GM18505 (cell line): ENCODE measurements around the gene NUDT9.
"Not testable (repeated sequence)": the region's sequence is repeated elsewhere in the genome, so short reads cannot be mapped to it uniquely, and the experiment has no call there.

ENCODE experiments used
- ATAC-seq: cut with Tn5 transposase; IDR thresholded peaks from one replicate; pipeline ENCODE4 v1.9.1; 2021; ENCODE audit not compliant: unreplicated experiment
- POLR2A ChIP-seq: IDR thresholded peaks from 4 replicates; pipeline ENCODE4 v1.6.1; 2011; ENCODE audit warnings: borderline replicate concordance; ENCODE audit not compliant: insufficient read depth, insufficient read length; ENCODE audit errors: extremely low read depth

Gene NUDT9

GRCh38 chr4:87461281-87461700, 38.9 kb downstream of the NUDT9 start:
- ATAC-seq: no peak
- no peak for TF ChIP-seq POLR2A

GRCh38 chr4:87462102-87462501, 39.7 kb downstream of the NUDT9 start:
- no peak for ATAC-seq
- no peak for TF ChIP-seq POLR2A

GRCh38 chr4:87465739-87466366, 43.5 kb downstream of the NUDT9 start:
- no peak for TF ChIP-seq POLR2A
- no peak for ATAC-seq

GRCh38 chr4:87469390-87469789, 47.0 kb downstream of the NUDT9 start:
- no peak for ATAC-seq
- no peak for TF ChIP-seq POLR2A

- TF ChIP-seq POLR2A: no peak
- no peak for ATAC-seq
Observed at GRCh38 chr4:87476934-87477333, 54.6 kb downstream of the NUDT9 start.

- no peak for TF ChIP-seq POLR2A
Observed at GRCh38 chr4:87478732-87479250, 56.4 kb downstream of the NUDT9 start.

GRCh38 chr4:87481377-87481776, 59.0 kb downstream of the NUDT9 start:
- TF ChIP-seq POLR2A: no peak
- no peak for ATAC-seq

More at GRCh38 chr4:87478732-87479250, 56.4 kb downstream of the NUDT9 start:
- ATAC-seq: no peak

- ATAC-seq: not testable (repeated sequence)
Observed at GRCh38 chr4:87483247-87483646, 60.9 kb downstream of the NUDT9 start.

- ATAC-seq: not testable (repeated sequence)
Observed at GRCh38 chr4:87488666-87489065, 66.3 kb downstream of the NUDT9 start.

- TF ChIP-seq POLR2A: no peak
- ATAC-seq: no peak
Observed at GRCh38 chr4:87489678-87490077, 67.3 kb downstream of the NUDT9 start.

GRCh38 chr4:87490664-87491369, 68.4 kb downstream of the NUDT9 start:
- TF ChIP-seq POLR2A: no peak
- no peak for ATAC-seq

GRCh38 chr4:87491436-87491835, 69.1 kb downstream of the NUDT9 start:
- no peak for ATAC-seq

GRCh38 chr4:87491851-87492250, 69.5 kb downstream of the NUDT9 start:
- ATAC-seq: not testable (repeated sequence)

More at GRCh38 chr4:87491436-87491835, 69.1 kb downstream of the NUDT9 start:
- no peak for TF ChIP-seq POLR2A

- ATAC-seq: no peak
- no peak for TF ChIP-seq POLR2A
Observed at GRCh38 chr4:87493115-87493514, 70.7 kb downstream of the NUDT9 start.

GRCh38 chr4:87497159-87497558, 74.8 kb downstream of the NUDT9 start:
- no peak for TF ChIP-seq POLR2A

GRCh38 chr4:87497578-87497977, 75.2 kb downstream of the NUDT9 start:
- no peak for TF ChIP-seq POLR2A
- no peak for ATAC-seq

More at GRCh38 chr4:87497159-87497558, 74.8 kb downstream of the NUDT9 start:
- no peak for ATAC-seq
